Activated CD4-positive, alpha-beta memory T cell treated with anti-CD3 and anti-CD28 coated beads, Interleukin-2, amount 10 ng/mL, durations not matched to agents 7 days and 5 days (primary cell): ENCODE measurements around the gene ARF3. TPM values are rescaled to one million over a fixed set of nuclear protein-coding genes. Genes with fewer than 3 reads are reported as not detected.

Experiments
- total RNA-seq, 2 experiments: library from RNA; stranded (reverse); gene quantifications; one replicate each; pipeline ENCODE4 v1.2.3, GENCODE V29; 2021

Gene ARF3
- total RNA-seq, 2 experiments from 2014 or later = 114 to 122 TPM

Other genes starting within 250 kb of the ARF3 start
- gene CCNT1, start 240.8 kb downstream of the ARF3 start, total RNA-seq = 10 to 100 TPM; 56.9 to 57.4 TPM
- under 1 TPM in 1 of 2 experiments, not detected in 1; 0.05 TPM for gene ADCY6, start 168.4 kb downstream of the ARF3 start, total RNA-seq
- gene CACNB3, start 139.0 kb downstream of the ARF3 start, total RNA-seq = 10 to 100 TPM; 32.8 to 34.2 TPM
- 100 to 1,000 TPM; 117 to 127 TPM for gene DDX23, start 105.3 kb downstream of the ARF3 start, total RNA-seq
- gene RND1, start 91.6 kb downstream of the ARF3 start, total RNA-seq = 1 to 10 TPM; 2.6 to 3.0 TPM
- gene FKBP11, start 32.0 kb downstream of the ARF3 start, total RNA-seq = 10 to 100 TPM; 73.4 to 78.7 TPM
- gene WNT10B, start 14.2 kb upstream of the ARF3 start, total RNA-seq = 1 to 10 TPM; 4.1 to 4.2 TPM
- gene WNT1, start 20.8 kb upstream of the ARF3 start, total RNA-seq = under 1 TPM; 0.33 to 0.73 TPM
- under 1 TPM; 0.23 TPM for gene DDN, start 41.9 kb upstream of the ARF3 start, total RNA-seq
- 10 to 100 TPM; 65.9 to 70.2 TPM for gene PRKAG1, start 61.3 kb upstream of the ARF3 start, total RNA-seq
- 10 to 100 TPM; 82.3 to 87.8 TPM for gene KMT2D, start 103.3 kb upstream of the ARF3 start, total RNA-seq
- gene RHEBL1, start 112.5 kb upstream of the ARF3 start, total RNA-seq = 10 to 100 TPM; 14.8 to 15.8 TPM
- under 1 TPM; 0.08 to 0.20 TPM for gene DHH, start 137.3 kb upstream of the ARF3 start, total RNA-seq
- gene LMBR1L, start 153.4 kb upstream of the ARF3 start, total RNA-seq = 10 to 100 TPM; 82.8 to 85.3 TPM
- gene TUBA1B, start 173.9 kb upstream of the ARF3 start, total RNA-seq = 1,000 to 10,000 TPM; 1,691 to 1,705 TPM
- gene TUBA1A, start 231.6 kb upstream of the ARF3 start, total RNA-seq = 100 to 1,000 TPM; 106 to 109 TPM